Measurements from ENCODE around the gene SLC7A8.

The SLC7A8 gene

DNA sequence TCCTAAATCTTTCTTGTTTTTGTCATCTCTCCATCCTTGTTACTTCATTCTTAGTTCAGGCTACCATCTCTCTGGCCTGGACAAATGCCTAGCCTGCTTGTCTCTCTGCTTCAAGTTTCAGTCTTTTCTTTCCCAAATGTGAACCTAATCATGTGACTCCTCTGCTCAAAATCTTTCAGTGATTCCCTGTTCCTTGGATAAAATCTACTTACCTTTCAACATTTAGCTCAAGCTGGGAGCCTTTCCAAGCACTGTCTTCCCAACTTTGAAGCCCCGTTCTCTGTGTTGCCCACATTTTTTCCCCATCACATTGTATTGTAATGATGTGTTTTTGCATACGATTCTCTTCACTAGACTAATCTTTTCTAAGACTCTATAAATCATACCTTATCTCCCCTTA is 24.7 kb downstream of the SLC7A8 start:
- DNase-seq (ENCODE audit: low read depth): no peak

DNA sequence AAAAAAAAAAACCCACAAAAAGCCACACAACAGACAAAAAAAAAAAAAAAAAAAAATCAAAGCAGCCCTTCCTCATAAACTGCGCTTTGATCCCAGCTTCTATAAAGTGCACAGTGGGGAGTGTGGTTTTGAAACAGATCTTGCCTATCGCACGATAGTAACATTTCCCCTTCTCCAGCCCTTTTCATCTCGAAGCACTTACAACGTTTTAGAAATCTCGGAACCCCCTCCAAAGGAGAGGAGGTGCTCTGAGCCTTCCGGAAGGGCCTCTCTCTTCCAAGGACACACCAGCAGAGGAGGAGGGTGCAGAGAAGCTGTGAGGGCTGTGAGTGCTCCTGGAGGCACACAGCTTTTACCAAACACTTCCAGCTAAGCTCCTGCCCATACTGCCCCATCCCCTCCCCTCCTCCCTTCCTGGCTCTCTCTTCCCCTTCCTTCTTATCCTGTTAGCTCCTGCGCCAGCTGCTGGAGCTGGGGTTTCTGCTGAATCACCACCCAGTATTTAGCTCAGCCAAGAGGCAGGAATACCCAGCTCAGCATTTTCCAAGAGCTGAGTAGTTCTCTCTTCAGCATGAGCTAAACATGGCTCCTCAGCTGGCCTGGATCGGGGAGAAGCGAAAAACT is 28.4 kb downstream of the SLC7A8 start:
- peak; percentile 84 for DNase-seq (ENCODE audit: low read depth)

DNA sequence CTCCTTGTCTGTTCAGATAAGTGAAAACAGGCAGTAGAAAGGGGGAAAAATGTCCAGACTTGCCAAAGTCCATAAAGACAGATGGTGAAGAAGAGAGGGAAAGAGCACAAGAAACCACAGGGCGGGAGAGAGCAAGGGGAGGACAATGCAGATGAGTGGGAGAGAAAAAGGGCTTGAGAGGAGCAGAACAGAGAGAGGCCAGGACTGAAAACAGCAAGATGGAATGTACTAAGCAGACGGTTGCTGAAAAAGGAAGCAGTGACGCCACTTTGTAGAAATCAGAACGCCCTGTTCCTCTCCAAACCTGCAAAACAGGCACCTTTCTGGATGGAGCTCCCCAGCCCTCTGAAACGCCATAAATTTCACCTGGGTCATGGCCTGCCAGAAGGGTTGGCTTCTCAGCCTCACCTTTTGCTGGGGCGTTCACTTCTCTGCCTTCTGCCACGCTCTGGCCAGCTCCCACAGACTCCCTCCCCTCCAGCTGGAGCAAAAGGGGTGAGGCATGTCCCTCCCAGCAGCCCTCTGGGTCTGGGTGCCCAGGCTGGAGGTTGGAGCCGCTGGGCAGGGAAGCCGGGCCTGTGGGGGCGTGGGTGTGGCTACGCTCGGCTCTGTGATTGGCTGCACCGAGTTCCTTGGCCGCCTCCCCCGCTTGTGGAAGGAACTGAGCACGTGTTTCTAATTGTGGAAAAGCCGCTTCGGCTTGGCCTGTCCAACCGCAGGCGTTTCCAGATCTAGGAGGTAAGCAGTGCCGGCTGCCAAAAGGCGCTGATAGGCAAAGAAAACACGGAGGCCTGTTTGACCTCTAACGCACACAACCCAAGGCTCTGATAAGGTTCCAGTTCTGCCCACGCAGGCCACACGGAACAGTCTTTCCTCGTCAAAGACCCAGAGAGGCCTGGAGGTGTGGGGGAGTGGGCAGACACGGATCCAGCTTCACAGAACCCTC is 29.3 kb downstream of the SLC7A8 start:
- DNase-seq (ENCODE audit: low read depth): peak; percentile 84

DNA sequence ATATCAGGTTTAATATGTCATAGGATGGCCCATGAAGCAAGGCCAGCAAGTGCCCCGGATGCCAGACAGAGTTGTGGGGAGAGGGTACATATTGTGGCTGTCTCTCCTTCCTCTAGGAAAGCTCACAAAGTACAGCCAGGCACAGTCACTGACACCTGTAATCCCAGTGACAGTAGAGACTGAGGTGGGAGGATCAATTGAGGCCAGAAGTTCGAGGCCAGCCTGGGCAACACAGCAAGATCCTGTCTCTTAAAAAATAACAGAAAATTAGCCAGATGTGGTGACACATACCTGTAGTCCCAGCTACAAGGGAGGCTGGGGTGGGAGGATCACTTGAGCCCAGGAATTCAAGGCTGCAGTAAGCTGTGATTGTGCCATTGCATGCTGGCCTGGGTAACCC is 32.1 kb downstream of the SLC7A8 start:
- no peak for DNase-seq (ENCODE audit: low read depth)

DNA sequence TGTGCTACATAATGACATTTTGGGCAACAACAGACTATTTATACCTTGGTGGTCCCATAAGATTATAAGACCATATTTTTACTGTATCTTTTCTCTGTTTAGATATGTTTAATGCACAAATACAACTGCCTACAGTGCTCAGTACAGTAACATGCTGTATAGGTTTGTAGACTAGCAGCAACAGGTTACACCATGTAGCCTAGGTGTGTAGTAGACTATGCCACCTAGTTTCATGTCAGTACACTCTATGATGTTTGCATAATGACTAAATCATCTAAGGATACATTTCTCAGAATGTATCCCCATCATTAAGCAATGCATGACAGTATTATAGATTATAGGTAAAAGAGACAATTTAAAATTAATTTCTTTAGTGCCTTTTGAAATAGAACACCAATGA is 33.7 kb downstream of the SLC7A8 start:
- DNase-seq (ENCODE audit: low read depth): no peak

DNA sequence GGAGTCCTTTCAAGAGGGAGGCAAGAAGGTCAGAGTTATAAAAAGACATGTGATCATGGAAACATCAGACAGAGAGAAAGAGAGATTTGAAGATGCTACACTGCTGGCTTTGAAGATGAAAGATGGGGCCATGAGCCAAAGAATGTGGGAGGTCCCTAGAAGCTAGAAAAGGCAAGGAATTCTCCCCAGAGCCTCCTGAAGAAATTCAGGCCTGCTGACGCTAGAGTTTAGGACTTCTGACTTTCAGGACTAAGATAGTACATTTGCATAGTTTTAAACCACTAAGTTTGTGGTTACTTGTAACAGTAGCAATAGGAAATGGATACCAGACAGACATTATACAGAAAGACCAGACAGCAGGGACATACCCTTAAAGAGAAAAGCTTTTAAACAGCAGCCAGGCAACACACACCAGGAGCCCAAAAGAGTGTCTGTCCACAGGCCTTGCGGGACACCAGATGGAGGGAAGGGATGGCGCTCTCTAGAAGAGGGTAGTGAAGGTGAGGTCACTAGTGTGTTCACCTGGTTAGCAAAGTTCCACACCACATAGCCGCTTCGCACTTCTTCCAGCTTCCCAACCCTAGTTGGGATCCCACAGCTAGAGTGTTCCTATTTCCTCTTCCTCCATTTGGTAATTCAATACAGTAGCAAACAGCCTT is 34.7 kb downstream of the SLC7A8 start:
- DNase-seq (ENCODE audit: low read depth): peak; percentile 35

DNA sequence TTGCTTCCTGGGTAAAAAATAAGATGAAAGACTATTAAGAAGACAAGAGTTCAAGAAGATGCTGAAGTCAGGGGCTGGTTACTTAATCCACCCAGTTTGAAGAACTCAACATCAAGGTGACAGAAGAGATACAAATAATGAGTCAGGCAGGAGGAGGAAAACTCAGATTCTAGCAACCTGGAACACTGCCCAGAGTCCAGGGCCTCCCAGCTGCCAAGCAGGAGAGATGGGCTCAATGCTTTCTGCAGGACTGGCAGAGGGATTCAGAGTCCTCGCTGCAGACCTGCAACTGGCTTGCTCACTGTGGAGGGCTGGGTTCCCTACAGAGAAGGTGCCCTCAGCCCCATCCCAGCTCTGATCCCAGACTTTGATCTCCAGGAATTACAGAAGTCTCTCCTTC is 35.8 kb downstream of the SLC7A8 start:
- peak; percentile 43 for DNase-seq (ENCODE audit: low read depth)

DNA sequence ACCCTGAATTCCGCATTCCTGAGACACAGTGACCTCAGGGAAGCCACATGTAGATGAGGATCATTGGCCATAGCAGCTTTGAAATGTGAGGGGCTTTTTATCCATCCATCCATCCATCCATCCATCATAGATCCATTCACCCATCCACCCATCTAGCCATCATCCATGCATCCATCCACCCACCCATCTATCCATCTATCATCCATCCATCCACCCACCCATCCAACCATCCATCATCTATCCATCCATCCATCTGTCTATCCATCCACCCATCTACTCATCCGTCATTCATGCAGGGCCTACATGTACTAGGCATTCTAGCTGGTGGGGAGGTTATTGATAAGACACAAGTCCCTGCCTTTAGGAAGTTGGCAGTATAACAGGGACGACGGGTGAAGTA is 36.5 kb downstream of the SLC7A8 start:
- no peak for DNase-seq (ENCODE audit: low read depth)

DNA sequence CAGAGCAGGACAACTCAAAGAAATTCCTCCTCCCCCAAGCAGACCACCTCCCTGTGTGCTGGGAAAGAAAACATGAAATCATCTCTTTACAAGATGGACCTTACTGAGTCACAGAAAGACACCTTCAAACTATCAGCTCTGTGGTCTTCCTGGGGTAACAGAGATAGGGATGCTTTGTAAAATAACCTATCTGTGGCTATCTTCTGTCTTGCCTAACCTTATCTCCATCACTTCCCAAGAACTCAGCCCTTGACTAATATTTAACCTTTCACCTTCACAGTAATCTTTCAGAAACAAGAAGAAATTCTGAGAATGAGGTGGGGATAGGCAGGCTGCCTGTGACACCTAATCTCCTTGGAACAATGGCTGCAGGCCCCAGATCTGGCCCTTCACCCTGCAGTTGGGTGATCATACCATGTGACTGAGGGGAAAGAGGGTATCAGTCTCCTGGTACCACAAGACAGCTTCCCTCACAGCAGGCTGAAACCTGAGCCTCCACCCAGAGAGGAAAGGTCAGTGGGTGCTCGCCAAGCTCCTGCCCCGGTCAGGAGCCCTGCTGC is 37.0 kb downstream of the SLC7A8 start:
- DNase-seq (ENCODE audit: low read depth): no peak

DNA sequence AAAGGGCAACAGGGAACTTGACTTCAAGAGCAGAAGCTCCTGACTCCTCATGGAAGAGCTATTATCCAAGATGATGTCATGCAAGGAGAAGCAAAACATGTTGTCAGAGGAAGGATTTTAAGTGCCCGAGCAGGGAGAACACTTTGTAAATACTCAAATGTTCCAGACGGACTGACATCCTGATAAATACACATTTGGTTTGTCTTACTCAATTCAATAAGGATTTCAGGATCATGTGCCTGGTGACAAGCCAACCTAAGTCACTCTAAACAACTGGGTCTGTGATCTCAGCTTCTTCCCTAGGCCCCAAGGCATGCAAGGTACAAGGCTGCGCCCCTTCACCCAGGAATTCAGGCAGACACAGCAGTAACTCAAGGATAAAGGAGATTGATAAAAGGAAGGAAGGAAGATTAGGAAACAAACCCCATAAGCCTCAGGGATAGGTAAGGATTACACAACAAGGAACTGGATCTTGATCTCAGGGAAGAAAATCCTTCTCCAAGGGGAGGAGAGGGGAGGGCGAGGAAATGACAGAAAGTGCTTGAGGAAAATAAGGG is 37.6 kb downstream of the SLC7A8 start:
- DNase-seq (ENCODE audit: low read depth): no peak

DNA sequence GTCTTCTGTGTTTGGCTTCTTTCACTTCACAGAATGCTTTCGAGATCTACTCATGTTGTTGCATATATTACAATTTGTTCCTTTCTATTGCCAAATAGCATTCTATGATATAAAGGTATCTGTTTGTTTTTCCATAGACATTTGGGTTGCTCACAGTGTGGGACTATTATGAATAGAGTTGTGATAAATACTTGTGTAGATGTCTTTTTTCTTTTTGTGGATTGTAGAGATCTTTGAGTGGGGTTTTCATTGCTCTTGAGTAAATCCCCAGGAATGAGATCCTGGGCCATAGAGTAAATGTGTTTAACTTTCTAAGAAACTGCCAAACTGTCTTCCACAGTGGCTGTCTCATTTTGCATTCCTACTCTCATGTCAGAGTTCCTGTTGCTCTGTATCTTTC is 39.5 kb downstream of the SLC7A8 start:
- DNase-seq (ENCODE audit: low read depth): no peak

DNA sequence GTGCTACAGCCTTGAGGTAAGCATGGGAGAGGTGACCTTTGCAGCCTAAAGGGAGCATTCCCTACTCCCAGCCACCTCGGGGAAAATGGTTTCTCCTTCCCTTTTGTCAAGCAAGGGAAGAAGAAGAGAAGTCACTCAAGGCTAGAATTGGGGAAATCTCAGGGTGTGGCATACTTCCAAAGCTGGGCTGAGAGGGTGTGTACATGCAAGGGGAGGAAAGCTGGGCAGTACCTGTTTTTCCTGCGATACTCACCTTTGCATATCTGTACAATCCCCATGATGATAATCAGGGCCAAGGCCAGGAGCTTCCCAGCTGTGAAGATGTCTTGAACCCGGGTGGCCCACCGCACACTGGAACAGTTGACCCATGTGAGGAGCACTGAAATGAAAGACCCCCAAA is 40.6 kb downstream of the SLC7A8 start:
- no peak for DNase-seq (ENCODE audit: low read depth)

DNA sequence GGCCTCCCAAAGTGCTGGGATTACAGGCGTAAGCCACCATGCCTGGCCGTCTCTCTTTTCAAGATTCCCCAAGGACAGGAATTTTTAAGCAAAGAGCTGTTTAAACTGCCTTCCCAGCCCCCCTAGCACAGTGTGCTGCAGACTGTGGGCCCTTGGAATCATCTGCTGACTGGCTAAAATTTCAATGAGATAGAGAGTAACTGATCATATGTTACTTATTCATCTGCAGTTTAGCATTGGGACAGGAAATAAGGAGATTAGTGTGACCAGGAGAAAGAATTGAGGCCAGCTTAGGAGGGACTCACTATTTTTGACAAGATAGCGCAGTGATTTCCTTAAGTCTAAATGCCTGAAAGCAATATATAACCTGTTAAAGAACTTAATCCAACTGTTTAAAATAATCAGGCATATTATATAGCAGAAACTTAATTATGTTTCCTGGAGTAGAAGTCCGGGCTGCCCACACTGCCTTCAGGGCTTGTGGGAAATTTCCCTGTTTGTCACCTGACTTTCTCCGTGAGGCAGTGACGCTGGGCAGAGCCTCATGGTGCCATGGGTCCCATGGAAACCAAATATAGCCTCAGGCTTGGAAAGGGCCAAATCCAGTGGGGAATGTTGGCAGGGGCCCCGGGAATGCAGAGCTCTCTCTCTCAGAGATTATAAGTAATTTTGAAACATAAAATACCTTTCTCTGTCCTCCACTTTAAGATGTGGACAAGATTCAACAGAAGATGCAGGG is 41.6 kb downstream of the SLC7A8 start:
- DNase-seq (ENCODE audit: low read depth): peak; percentile 54

DNA sequence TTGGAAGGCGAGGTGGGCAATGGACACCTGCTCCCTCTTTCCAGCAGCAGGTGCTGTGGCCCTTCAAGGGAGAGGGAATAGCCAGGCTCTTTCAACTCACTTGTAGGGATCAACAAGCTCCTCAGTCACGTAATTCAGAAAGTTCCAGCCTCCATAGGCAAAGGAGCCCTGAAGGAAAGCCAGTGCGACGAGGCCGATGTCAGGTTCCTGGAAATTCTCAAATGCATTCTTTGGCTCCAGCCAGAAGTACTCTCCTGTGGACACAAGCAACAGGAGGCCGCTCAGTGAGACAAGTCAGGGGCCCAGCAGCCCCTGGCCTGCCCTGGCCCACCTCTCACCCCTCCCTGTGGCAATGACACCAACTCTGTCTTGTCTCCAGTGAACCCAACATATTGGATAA is 43.1 kb downstream of the SLC7A8 start:
- no peak for DNase-seq (ENCODE audit: low read depth)

DNA sequence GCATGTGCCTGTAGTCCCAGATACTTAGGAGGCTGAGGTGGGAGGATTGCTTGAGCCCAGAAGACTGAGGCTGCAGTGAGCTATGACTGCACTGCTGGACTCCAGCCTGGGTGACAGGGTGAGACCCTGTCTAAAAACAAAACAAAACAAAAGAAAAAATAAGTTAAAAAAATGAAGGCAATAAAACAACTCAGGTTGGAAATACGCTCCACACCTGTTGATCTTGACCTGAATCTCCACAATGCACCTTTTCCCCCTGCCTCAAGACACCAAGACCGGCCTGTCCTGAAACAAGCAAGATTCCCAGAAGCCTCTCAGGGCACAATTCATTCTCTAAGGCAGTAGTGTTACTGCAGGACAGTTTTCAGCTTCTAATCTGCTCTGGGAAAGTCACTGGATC is 43.6 kb downstream of the SLC7A8 start:
- DNase-seq (ENCODE audit: low read depth): no peak

DNA sequence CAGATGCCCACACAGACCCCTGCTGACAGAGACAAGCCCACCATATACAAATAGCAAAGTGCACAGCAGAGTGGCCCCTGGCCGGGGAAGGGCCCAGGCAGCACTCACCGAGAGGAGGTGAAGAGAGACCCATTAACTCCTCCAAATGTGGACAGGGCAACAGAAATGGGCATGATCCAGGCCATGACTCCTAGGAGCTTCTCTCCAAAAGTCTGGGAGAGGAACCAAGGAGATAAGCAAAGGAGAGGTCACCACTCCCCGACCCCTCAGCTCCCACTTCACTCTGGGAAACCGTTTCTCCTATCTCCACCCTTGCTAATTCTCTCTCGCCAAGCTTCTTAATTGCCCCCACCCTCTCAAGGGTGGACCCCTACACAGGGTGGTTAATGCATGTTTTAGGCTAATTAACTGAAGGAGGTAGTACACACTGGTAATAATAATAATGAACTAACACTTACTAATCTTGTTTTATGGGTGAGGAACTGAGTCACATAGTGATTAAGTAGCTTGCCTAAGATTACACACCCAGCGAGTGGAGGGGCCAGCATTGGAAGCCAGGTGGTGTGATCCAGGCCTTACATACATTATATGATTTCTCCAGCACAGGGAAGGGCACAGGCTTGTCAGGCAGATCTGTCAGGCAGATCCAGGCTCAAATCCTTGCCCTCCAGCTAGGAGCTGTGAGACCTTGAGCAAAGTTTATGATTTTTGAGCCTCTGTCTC is 45.5 kb downstream of the SLC7A8 start:
- DNase-seq (ENCODE audit: low read depth): no peak

DNA sequence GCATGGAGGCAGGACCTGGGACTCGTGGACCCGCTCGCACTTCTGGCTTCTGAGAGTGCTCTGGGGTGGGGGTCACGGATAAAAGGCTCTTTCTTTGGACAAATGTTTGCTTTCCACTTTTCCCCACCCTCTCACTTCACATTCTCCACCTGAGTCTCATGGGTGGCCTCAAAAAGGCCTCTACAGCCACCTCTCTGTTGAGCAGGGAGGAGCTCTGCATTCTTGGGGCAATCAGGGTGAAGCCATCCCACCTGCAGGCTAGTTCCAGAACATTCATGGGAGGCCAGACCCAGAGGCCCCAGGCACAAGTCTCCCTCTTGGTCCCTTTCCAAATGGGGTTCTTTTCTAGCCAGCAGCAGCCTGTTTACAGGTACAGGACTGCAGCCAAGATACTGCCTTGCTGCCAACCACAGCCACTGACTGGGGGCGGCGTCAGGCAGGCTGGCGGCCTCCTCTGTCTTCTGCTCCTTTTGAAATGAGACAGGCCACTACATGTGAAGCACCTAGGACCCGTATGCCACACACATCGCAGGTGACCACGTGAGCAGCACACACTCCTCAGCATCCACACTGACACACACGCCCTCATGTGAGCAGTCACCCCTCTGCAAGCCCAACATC is 46.2 kb downstream of the SLC7A8 start:
- no peak for DNase-seq (ENCODE audit: low read depth)

DNA sequence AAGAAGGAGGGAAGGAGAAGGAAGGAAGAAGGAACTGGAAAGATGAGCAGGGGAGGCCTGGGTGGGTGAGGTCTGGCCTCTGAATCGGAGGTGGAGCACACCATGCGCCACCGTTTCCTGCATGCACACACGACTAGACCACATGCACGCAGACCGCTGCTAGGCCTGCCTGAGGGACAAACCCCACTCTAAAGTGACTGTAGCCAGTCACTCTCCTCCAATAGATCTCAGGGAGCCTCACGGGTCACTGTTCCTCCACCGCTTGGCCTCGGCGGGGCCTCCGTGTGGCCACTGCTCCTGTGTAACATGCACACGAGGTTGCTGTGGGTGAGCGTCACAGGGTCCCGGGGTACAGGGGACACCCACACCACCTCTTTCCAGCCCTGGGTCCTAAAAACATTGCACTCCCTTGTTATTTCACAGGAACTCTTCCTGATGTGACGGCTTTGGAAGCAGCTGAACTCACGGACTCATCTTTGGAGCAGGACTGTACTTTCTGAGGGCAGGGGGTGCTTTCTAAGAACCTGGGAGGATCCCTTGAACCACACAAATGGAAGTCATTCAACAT is 46.8 kb downstream of the SLC7A8 start:
- no peak for DNase-seq (ENCODE audit: low read depth)

DNA sequence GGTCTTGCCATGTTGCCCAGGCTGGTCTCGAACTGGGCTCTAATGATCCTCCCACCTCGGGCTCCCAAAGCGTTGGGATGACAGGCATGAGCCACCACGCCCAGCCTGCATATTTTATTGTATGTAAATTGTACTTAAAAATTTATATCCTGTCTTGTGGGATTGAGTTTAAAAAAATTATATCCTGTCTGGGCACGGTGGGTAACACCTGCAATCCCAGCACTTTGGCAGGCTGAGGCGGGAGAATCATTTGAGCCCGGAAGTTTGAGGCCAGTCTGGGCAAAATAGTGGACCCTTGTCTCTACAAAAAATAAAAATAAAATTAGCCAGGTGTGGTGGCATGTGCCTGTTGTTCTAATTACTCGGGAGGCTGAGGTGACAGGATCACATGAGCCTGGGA is 50.5 kb downstream of the SLC7A8 start:
- no peak for DNase-seq (ENCODE audit: low read depth)

DNA sequence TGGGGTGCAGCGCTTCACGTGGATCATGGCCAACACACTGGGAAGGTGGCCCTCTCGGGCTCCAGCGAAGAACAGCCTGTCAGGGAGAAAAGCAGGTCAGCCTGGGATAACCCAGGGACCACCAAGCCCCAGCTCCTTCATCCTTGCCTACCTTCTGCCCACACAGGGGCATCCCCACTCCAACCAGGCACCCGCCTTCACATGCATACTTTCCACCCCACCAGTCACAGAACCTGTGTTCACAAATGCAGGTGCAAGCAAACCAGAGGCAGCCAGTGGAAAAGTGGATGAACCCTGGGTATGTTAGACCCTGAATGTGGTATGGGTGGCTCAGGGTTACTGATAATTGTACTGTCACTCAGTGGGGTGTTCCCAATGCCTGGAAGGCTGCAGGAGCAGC is 52.0 kb downstream of the SLC7A8 start:
- no peak for DNase-seq (ENCODE audit: low read depth)
